ENCODE results near the gene PLEKHA6. TPM values are rescaled to one million over a fixed set of nuclear protein-coding genes. Genes with fewer than 3 reads are reported as not detected.

The PLEKHA6 gene
- total RNA-seq, 1 experiment from 2014 or later = 5.5 TPM

- H3K36me3 ChIP-seq (ENCODE audit: control insufficient read depth, insufficient read depth, low read length) = no peaks in the 10 kb centered on the region
- no peaks in the 10 kb centered on the region for H3K4me1 ChIP-seq (ENCODE audit: control insufficient read depth, insufficient read depth, low read length)
- POLR2A ChIA-PET = interaction anchor here (0.6 kb wide), 1 partner anchor 11 kb away, joined by 13 read pairs; no protein-coding TSS in a partner anchor
- TF ChIP-seq, protein P1, sequence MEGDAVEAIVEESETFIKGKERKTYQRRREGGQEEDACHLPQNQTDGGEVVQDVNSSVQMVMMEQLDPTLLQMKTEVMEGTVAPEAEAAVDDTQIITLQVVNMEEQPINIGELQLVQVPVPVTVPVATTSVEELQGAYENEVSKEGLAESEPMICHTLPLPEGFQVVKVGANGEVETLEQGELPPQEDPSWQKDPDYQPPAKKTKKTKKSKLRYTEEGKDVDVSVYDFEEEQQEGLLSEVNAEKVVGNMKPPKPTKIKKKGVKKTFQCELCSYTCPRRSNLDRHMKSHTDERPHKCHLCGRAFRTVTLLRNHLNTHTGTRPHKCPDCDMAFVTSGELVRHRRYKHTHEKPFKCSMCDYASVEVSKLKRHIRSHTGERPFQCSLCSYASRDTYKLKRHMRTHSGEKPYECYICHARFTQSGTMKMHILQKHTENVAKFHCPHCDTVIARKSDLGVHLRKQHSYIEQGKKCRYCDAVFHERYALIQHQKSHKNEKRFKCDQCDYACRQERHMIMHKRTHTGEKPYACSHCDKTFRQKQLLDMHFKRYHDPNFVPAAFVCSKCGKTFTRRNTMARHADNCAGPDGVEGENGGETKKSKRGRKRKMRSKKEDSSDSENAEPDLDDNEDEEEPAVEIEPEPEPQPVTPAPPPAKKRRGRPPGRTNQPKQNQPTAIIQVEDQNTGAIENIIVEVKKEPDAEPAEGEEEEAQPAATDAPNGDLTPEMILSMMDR (IDR thresholded peaks at IDR 0.05) = no peak
- TF ChIP-seq REST (IDR thresholded peaks at IDR 0.05; ENCODE audit: insufficient read depth in 1 of 2, low read depth in 2 of 2, low read length in 1 of 2) (no peak), TCF7L2 (IDR thresholded peaks at IDR 0.05; ENCODE audit: low read depth, low read length) (no peak), POLR2AphosphoS5 (IDR thresholded peaks at IDR 0.05; ENCODE audit: low read depth, low read length) (no peak), SIN3A (IDR thresholded peaks at IDR 0.05; ENCODE audit: borderline replicate concordance, insufficient read depth, low read depth, low read length) (no peak)
- no peaks in the 10 kb centered on the region for H3K9me3 ChIP-seq (ENCODE audit: control insufficient read depth, insufficient read depth, low read depth, low read length)
- H3K27me3 ChIP-seq (ENCODE audit: control insufficient read depth, insufficient read depth, low read length) = no peaks in the 10 kb centered on the region
- BruUV-seq (replicated peaks) = no TSS peak
- intact Hi-C loops (cut with micrococcal nuclease; ENCODE audit: unreplicated experiment) (no loop called here), in situ Hi-C loops (cut with HindIII; ENCODE audit: low pct_unique_long_range_greater_than_20kb, low sequenced_read_pairs) (no loop called here)
- H3K27ac ChIP-seq (ENCODE audit: low read length) = no peak overlapping the region
- no peak for ATAC-seq
- no peak for DNase-seq (ENCODE audit: low read depth, low spot score)
- CTCF ChIA-PET = no interaction called here
- H3K4me3 ChIP-seq (ENCODE audit: low read depth in 2 of 2, low read length in 2 of 2) = no peak overlapping the region
Measured at GRCh38 chr1:204339541-204339940, 20.2 kb downstream of the PLEKHA6 start.

DNA sequence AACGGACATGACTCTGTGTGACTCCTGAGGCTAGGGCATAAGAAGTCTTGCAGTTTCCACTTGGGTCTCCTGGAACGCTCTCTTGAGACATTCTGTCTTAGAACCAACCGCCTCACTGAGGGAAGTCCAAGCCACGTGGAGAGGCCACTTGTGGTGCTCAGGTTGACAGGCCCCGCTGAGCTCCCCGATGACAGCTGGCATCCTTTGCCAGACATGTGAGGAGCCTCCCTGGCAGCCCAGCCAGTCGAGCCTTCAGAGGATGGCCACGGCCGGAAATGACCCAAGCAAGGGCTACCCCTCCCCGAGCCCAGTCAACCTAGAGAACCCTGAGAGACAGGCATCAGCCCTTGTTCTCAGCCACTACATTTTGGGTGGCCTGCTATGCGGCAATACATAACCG is 20.7 kb downstream of the PLEKHA6 start:
- no peaks in the 10 kb centered on the region for H3K9me3 ChIP-seq (ENCODE audit: control insufficient read depth, insufficient read depth, low read depth, low read length)
- ATAC-seq (no peak), DNase-seq (ENCODE audit: low read depth, low spot score) (no peak)
- H3K27me3 ChIP-seq (ENCODE audit: control insufficient read depth, insufficient read depth, low read length) = no peaks in the 10 kb centered on the region
- no peak for TF ChIP-seq POLR2AphosphoS5 (IDR thresholded peaks at IDR 0.05; ENCODE audit: low read depth, low read length)
- H3K4me3 ChIP-seq (ENCODE audit: low read depth in 2 of 2, low read length in 2 of 2) = no peak overlapping the region
- CTCF ChIA-PET = no interaction called here
- BruUV-seq (replicated peaks) = no TSS peak
- H3K27ac ChIP-seq (ENCODE audit: low read length) = no peak overlapping the region
- H3K4me1 ChIP-seq (ENCODE audit: control insufficient read depth, insufficient read depth, low read length) = no peaks in the 10 kb centered on the region
- H3K36me3 ChIP-seq (ENCODE audit: control insufficient read depth, insufficient read depth, low read length) = no peaks in the 10 kb centered on the region
- intact Hi-C loops (cut with micrococcal nuclease; ENCODE audit: unreplicated experiment) (no loop called here), in situ Hi-C loops (cut with HindIII; ENCODE audit: low pct_unique_long_range_greater_than_20kb, low sequenced_read_pairs) (no loop called here)
- POLR2A ChIA-PET = interaction anchor here (0.6 kb wide), 1 partner anchor 11 kb away, joined by 13 read pairs; no protein-coding TSS in a partner anchor

DNA sequence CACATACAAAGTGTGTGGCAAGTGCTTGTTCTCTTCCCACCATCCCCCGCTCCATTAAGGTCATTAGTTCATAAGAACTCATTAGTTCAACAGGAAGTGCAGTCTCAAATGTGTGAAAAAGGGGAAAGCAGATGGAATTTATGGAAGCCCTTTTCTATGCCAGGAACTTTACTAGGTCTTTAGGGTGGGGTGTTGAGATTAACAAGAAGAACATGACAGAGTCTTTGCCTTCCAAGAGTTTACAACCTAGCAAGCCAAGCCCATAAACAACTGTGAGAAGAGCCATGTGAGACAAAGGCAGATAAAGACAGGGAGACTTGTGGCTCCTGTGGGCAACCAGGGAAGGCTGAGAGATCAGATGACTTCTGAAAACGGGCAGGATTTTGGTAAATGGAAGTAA is 21.4 kb downstream of the PLEKHA6 start:
- Histone ChIP-seq H3K27me3 (ENCODE audit: control insufficient read depth, insufficient read depth, low read length) (no peaks in the 10 kb centered on the region), H3K4me3 (ENCODE audit: low read depth in 2 of 2, low read length in 2 of 2) (no peak overlapping the region), H3K9me3 (ENCODE audit: control insufficient read depth, insufficient read depth, low read depth, low read length) (no peaks in the 10 kb centered on the region), H3K4me1 (ENCODE audit: control insufficient read depth, insufficient read depth, low read length) (no peaks in the 10 kb centered on the region), H3K27ac (ENCODE audit: low read length) (no peak overlapping the region), H3K36me3 (ENCODE audit: control insufficient read depth, insufficient read depth, low read length) (no peaks in the 10 kb centered on the region)
- BruUV-seq (replicated peaks) = no TSS peak
- no peak for ATAC-seq
- intact Hi-C loops (cut with micrococcal nuclease; ENCODE audit: unreplicated experiment) = no loop called here
- TF ChIP-seq POLR2AphosphoS5 (IDR thresholded peaks at IDR 0.05; ENCODE audit: low read depth, low read length) (no peak), TCF7L2 (IDR thresholded peaks at IDR 0.05; ENCODE audit: low read depth, low read length) (no peak), SIN3A (IDR thresholded peaks at IDR 0.05; ENCODE audit: borderline replicate concordance, insufficient read depth, low read depth, low read length) (no peak), REST (IDR thresholded peaks at IDR 0.05; ENCODE audit: insufficient read depth in 1 of 2, low read depth in 2 of 2, low read length in 1 of 2) (no peak)
- TF ChIP-seq, protein P1 (IDR thresholded peaks at IDR 0.05) = no peak
- CTCF ChIA-PET = no interaction called here
- DNase-seq (ENCODE audit: low read depth, low spot score) = no peak
- POLR2A ChIA-PET = no interaction called here
- in situ Hi-C loops (cut with HindIII; ENCODE audit: low pct_unique_long_range_greater_than_20kb, low sequenced_read_pairs) = no loop called here

Measured in Panc1 (cell line).